Glomerular visceral epithelial cell (primary cell): ENCODE data around the gene ZNF19.

Experiments used
- DNase-seq: peaks from one replicate; pipeline ENCODE4 v3.0.0-alpha.2; 2016; ENCODE audit errors: extremely low spot score

The ZNF19 gene

GRCh38 chr16:71490361-71490760 is 1.2 kb upstream of the ZNF19 start:
- DNase-seq = no peak

DNA sequence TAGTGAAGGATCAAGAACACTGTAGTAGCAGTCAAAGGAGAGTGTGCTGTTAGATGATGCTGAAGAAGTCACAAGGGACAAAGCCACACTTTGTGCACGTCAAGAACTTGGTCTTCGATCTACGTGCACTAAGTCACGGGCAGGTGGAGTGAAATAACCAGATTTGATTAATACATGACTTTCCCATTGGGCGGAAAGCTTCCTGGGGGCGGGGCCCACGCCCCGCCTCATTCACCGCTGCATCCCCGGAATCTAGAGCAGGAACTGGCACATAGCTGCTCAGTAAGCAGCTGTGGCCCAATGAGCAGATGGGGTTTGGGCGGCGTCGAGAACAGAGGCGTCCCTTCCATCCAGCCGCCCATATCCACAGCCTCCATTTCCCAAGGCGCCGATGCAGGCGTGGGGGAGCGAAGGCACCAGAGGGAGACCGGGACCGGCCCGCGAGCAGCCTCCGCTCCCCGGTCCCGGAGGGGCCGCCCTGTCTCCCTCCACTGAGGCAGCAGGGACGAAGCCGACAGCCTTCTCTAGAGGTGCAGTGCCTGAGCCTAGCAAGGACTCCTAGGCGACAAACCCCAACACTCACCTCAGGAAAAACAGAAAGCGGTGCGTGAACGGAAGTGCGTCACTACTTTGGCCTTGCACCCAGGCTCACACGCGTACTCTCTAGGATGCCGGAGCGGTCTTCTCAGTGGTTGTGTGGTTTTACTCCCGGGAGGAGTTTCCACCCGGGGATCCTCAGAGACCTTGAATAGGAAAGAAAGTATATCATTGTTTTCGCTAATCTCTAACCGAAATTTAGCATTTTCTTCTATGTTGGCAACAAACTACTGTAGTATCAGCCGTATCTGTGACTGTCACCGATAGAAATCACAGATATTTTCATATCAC is 4.9 kb downstream of the ZNF19 start:
- peak; percentile 85 for DNase-seq

DNA sequence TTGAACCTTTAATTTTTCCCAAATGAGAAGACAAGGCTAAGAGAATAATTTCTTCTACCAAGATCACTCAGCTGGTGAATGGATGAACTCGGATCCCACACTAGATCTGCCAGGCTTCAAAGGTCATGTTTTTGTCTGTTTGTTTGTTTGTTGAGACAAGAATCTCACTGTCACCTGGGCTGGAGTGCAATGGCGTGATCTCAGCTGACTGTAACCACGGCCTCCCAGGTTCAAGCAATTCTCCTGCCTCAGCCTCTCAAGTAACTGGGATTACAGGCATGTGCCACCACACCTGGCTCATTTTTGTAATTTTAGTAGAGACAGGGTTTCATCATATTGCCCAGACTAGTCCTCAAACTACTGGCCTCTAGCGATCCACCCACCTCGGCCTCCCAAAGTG is 6.6 kb downstream of the ZNF19 start:
- DNase-seq = no peak

DNA sequence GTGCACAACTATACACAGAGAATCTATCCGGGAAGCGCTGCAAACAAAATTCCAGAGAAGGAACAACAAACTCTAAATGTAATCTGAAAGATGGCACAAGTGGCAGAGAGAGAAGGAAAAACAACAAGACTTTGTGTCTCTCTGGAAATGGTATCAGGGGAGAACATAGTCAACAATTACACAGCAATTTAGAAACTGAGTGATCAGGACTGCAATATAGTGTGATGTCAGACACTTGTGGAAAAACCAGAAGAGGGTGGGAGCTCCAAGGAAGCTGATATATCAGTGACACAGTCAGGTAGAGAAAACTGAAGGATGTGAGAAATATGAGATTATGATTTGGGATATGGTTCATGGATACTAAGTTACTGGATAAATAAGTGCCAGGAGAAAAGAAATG is 8.2 kb downstream of the ZNF19 start:
- no peak for DNase-seq

- no peak for DNase-seq
Measured at GRCh38 chr16:71479420-71479819, 9.7 kb downstream of the ZNF19 start.

GRCh38 chr16:71476457-71477124 is 12.5 kb downstream of the ZNF19 start:
- no peak for DNase-seq

DNA sequence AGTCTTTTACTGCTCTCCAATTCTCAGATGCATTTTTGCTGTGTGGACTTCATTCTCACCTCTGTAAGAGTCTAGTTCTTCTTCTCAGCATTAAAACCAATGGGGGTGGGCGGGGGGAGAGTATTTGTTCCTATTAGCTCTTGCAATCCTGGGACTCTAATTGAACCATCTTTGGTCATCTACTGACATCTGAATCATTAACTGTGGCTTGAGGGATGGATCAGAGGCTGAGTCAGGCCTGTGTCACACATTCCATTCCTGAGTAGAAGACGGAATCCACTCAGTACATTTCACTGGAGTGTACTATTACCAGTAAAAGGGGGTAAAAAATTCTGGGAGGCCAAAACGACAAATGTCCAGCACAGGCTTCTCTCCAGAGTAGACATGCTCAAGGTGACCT is 14.3 kb downstream of the ZNF19 start:
- peak; percentile 75 for DNase-seq

DNA sequence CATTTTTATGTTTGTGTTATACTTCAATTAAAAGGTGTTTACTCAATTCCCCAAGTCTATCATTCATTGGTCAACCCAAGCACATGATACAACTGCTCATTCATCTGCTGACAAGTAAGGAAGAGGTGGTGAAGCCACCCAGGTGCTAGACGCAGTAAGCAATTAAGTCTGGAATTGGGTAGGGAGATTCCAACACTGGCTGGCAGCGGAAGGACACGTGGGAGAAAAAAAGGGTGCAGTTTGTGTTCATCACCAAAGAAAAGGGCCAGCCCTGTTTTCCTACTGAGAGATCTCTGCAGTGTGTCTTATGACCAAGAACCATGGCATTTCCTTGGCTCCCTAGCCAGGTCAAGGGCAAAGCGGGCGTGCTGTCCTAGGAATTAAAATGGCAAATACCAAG is 15.2 kb downstream of the ZNF19 start:
- DNase-seq = peak; percentile 11

DNA sequence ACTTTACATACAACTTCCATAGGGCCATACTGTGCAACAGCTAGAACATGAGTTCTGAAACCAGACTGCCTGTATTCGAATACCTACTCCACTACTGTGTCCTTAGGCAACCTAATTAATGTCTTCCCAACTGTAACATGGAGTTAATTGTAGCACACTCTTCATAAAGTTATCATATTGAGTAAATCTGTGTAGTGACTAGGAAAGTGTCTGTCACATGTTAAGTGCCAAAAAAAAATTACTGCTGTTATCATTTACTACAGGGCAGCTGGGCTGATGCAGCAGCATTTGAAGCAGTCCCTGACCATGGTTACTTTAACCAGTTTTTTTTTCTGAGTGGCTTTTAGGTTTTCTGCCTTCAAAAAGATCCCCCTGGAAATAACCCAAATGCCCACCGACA is 16.2 kb downstream of the ZNF19 start:
- DNase-seq = no peak

- DNase-seq = no peak
Measured at GRCh38 chr16:71472051-71472450, 17.1 kb downstream of the ZNF19 start.

DNA sequence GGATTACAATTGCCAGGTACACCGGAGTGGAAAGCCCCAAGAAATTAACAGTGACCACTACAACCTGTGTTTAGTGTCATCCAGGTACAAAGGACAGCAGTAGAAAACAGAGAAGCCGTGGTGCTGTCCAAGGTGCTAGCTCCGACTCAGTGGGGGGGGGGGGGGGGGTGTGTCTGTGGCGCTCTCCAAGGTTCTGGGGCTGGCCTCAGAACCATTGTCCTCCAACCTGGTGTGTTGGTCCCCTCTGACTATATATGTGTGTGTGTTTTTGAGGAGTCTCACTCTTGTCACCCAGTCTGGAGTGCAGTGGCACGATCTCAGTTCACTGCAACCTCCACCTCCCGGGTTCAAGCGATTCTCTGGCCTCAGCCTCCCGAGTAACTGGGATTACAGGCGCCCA is 21.3 kb downstream of the ZNF19 start:
- peak; percentile 34 for DNase-seq

DNA sequence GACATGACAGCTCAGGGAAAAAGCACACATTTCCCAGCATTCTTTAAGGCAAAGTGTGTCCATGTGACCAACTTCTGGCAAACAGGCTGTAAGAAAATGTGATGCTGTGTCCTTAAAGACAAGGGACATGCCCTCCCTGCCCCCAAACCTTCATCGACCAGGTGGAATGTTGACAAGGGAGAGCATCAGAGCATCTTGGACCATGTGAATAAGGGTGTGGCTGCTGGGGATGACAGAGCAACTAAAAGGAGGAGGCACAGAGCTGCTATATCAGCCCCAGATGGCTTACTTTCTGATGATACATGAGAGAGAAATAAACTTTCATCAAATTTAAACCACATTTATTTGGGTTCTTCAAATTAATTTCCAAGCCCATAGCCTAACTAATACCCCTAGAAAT is 24.9 kb downstream of the ZNF19 start:
- DNase-seq = no peak

GRCh38 chr16:71461686-71462648 is 27.2 kb downstream of the ZNF19 start, which contains the start of gene ZNF23:
Gene ZNF23, minus strand, starts transcription at chr16:71462247. Its CDS starts 5,451 bp downstream, at chr16:71456796.
- DNase-seq = peak; percentile 74

GRCh38 chr16:71460941-71461340 is 28.2 kb downstream of the ZNF19 start:
- DNase-seq = no peak

DNA sequence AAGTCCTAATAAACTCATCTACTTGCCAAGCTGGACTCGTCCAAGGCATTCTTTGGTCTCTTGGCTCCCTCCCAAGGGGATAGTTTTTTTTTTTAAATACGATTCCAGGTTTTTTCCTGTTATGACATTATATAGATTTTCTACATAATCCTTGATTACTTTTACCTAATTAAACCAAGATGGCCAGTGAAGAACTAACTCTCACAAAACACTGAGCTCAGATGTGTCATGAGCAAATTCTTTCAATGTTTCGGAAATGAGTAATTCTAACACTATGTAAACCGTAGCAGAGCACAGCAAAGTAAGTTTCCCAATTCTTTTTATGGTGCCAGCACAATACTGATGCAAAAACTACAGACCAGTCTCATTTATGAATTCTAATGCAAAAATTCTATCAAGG is 28.9 kb downstream of the ZNF19 start:
- peak; percentile 33 for DNase-seq

DNA sequence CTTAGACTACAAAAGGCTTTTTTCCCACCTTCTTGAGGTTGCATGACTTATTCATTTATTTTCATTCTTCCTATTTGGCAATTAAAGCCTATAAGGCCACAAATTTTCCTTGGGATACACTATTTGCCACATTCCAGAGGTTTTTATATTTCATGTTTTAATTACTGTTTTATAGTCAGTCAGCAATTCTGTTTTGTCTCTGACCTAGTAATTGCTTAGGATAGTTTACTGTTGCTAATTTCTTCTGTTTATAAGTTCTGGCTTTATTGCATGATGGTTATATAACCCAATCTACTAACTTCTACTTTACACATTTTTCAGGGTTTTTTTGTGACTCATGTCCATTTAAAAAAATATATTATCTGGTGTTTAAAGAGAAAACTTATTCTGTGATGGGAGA is 29.6 kb downstream of the ZNF19 start:
- DNase-seq = no peak

DNA sequence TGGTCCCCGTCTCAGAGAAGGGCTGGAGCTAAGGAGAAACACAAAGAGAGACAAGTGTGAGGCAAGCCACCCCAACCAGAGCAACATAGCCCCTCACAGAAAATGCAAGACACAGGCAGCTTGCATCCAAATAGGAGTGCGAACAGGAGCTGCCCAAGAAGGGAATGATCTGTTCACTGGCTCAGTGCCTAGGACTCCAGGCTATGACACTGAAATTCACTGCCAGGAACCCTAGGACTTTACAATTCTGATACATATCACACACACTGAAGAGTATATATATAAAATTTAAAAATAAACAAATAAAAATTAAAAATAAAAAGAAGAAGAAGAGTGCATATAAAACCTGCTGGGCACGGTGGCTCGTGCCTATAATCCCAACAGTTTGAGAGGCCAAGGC is 32.3 kb downstream of the ZNF19 start:
- no peak for DNase-seq

DNA sequence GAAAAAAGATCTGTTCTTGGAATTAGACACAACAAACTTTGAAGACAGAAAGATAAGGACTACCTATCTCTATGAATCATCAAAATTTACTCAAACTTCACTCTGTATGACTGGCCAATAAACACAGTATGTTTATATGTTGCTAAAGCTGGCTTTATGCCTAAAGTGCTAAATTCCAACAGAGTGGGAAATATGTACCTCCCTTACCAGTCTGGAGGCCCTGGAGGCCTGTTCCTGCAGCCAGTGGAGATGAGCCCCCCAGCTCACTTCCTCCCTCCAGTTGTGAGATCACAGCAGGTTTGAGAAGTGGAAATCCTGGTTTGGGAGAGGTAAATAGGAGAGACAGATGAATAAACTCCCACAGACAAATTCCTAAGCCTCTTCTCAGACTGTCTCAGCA is 36.1 kb downstream of the ZNF19 start:
- DNase-seq = no peak

- no peak for DNase-seq
Measured at GRCh38 chr16:71449020-71449419, 40.1 kb downstream of the ZNF19 start.

- no peak for DNase-seq
Measured at GRCh38 chr16:71448274-71448866, 40.8 kb downstream of the ZNF19 start.

DNA sequence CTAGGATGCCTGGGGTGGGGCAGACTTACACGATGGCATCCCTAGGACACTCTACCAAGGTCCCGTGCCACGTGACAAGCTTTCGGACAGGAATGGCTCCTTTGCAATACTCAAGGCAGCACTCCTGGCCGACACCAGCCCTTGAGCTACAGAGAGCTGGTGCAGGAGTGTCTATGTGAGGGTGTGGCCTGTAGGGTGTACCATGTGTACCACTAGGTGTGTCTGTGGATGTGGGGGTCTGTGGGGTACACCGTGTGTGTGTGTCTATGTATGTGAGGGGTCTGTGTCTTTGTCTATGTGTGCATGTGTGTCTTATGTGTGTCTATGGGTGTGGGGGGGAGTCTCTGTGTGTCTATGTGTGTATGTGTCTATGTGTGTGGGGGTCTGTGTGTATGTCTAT is 45.4 kb downstream of the ZNF19 start:
- DNase-seq = no peak

DNA sequence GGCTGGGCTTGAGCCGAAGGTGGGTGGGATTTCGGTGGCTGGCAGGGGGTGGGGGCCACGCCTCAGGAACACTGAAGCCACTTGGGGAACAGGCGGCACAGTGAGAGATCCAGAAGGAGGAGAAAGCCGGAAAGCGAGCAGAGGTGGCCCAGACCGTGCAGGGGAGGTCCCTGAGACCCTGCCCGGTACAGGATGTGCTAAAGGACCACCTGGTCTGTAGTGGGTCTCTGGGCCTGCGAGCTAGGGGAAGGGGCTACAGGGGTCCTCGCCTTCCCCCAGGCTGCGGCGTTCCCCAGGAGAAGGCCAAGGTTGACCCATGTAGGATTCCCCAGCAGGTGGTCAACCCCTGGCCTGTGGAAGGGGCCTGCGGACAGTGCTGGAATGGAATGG is 47.1 kb downstream of the ZNF19 start, which contains the start of gene TLE7:
Gene TLE7 (minus strand): TSS at position 4 of the 390 bp plus-strand sequence. CDS start 8,730 bp downstream, outside the sequence.
- no peak for DNase-seq
